Measurements from ENCODE around the gene PLB1.
"Not testable (repeated sequence)": the region's sequence is repeated elsewhere in the genome, so short reads cannot be mapped to it uniquely, and the experiment has no call there.

PLB1 gene

DNA sequence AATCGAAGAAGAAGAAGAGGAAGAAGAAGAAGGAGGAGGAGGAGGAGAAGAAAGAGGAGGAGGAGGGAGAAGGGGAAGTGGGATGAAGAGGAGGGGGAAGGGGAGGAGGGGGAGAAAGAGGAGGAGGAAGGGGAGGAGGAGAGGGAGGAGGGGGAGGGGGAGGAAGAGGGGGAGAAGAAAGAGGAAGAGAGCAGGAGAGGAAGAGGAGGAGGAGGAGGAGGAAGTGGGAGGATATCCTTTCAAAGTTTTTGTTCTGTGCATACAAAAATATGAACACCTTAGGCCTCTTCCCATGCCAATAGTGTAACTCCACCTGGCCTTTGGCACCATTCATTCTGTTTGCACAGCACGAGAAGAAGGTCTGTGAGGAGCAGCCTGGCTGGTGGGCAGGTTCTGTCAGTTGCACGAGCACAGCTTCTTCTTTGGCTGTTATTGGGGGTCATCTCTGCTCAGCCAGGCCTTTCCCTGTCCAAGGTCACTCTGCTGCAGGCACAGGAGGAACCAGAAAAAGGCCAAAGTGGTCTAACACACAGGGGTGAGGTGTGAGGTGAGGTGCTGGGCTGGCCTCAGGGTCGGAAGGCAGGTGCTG, 25.8 kb upstream of the PLB1 start:
- no peak for DNase-seq

DNA sequence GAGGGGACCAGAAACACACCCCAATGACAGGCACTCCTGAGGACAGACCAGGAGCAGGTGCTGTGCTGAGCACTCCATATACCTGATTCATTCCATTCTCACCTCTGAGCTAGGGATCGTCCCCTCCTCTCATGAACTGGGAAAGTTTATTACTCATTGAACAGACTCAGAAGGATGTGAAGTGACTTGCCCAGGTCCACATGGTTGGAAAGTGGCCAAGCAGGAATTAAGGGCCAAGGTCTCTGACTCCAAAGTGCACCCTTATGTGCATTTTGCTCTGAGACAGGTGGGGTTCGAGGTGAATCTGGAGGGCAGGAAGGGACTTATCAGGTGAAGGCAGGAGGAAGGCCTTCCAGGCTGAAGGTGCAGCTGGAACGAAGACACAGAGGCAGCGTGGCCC, 25.1 kb upstream of the PLB1 start:
- DNase-seq: peak; percentile 1

DNA sequence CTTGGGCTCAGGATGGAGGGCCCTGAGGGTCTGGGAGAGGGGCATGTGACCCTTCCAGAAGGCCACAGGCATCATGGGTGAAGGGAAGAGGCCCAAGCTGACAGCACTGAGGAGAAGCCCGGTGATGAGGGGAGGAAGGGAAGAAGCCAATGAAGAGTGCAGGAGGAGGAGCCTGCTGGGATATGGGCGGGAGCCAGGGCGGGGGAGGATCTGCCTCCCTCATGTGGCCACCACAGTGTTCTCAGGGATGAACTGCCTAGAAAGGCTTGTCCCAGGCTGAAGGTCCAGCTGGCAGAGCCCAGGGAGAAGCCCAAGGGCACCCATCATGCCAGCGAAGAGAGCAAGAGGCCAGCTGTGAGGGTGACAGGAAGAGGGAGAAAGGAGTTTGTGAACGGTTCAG, 24.6 kb upstream of the PLB1 start:
- no peak for DNase-seq

DNA sequence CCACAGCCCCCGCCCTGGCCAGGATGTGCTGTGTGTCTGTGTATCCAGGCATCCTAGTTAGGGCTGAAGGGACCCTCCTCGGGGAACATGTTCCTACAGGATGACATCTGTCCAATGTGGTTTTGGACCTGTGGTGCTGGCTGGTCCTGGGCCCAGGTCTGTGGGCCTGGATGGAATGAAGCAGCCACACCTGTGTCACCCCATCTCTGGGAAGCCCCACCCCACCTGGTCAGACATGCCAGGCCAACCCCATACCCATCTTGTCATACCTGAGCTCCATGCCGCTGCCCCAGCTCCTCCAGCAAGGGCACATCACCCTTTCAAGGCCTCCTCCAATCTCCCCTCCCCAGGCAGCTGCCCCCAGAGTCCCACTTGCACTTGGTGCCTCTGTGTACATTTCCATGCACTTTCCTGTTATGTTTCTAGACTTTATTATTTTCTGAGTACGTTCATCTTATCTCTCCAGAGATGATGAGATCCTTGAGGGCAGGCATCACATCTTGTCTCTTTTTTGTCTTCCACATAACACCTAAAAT, 24.1 kb upstream of the PLB1 start:
- DNase-seq: no peak

DNA sequence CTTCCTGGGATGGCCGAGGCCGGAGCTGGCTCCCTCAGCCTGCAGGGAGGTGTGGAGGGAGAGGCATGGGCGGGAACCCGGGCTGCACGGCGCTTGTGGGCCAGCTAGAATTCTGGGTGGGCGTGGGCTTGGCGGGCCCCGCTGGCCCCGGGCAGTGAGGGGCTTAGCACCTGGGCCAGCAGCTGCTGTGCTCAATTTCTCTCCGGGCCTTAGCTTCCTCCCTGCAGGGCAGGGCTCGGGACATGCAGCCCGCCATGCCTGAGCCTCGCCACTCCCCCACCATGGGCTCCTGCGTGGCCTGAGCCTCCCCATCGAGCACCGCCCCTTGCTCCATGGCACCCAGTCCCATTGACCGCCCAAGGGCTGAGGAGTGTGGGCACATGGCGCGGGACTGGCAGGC, 23.2 kb upstream of the PLB1 start:
- DNase-seq: not testable (repeated sequence)

DNA sequence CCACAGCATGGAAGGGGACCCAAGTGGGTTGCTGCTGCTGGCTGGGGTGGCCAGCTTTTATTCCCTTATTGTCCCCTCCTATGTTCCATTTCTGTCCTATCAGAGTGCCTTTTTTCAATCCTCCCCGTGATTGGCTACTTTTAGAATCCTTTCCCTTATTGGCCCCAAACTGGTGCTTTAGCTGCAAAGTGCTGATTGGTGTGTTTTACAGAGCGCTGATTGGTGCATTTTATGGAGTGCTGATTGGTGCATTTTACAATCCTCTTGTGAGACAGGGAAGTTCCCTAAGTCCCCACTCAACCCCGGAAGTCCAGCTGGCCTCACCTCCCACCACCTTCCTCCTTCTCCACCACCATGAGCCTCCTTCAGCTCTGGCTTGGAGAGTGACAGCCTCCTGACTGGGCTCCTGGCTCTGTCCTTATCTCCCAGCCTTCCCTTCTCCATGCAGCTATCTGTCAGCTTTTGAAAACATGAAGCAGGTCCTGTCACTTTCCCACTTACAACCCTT, 20.7 kb upstream of the PLB1 start:
- no peak for DNase-seq

DNA sequence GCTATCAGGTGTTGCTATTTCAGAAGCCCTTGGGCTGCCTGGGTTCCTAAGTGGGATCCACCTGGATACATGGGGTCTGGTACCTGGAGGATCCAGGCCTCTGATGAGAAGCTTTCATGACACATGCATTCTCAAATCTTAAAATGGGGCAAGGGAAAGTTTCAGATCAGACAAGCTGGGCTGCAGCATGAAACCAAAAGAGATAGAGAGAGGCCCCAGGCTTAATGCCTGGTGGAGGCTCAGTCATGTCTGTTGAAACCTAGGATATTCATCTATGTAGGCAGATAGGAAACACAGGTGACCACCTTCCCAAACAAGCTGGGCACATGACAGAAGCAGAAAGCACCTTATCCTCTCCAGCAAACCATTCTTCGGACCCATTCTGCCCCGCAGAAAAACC, 18.8 kb upstream of the PLB1 start:
- no peak for DNase-seq

DNA sequence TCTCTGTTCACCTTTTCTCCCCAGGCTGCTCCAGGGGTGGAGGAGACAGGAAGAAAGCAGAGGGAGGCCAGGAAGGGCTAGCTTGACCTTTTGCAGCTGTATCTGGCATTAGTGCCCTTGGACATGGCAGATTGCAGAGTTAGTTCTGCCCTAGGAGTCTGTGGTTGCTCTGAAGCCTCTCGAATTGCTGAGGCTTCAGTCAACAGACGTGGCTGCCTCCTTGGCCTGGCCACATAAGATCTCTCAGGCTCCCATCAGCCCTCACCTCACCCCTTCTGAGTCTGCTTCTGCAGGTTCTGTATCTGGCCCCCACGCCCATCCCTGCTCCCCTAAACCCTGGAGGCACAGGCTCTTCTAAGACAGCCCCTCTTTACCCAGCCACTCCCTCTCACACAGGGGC, 18.2 kb upstream of the PLB1 start:
- no peak for DNase-seq

DNA sequence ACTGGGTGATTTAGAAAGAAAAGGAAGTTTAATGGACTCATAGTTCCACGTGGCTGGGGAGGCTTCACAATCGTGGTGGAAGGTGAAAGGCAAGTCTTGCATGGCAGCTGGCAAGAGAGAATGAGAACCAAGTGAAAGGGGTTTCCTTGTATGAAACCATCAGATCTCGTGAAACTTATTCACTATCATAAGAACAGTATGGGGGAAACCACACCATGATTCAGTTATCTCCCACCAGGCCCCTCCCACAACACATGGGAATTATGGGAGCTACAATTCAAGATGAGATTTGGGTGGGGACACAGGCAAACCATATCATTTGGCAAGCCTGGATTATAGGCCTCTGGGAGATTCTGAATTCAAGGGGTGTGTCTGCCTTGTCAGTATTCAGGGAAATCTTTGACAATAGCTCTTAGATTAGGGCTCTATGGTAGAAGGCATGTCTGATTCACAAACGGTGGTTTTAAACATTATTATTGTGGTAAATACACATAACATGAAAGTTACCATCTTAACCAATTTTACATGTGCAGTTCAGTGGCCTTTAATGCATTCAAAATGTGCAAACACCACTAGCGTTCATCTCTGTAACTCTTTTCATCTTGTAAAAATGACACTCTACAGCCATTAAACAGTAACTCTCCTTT, 15.3 kb upstream of the PLB1 start:
- no peak for DNase-seq

DNA sequence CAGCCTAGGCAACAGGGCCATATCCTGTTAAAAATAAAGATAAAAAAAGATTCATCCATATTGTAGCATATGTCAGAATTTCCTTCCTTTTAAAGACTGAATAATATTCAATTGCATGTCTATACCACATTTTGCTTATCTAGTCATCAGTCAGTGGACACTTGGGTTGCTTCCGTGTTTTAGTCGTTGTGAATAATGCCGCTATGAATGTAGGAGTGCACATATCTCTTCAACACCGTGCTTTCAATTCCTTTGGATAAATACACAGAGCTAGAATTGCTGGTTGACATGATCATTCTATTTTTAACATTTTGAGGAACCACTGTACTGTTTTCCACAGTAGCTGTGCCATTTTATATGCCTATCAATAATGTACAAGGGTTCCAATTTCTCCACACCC, 14.0 kb upstream of the PLB1 start:
- no peak for DNase-seq

DNA sequence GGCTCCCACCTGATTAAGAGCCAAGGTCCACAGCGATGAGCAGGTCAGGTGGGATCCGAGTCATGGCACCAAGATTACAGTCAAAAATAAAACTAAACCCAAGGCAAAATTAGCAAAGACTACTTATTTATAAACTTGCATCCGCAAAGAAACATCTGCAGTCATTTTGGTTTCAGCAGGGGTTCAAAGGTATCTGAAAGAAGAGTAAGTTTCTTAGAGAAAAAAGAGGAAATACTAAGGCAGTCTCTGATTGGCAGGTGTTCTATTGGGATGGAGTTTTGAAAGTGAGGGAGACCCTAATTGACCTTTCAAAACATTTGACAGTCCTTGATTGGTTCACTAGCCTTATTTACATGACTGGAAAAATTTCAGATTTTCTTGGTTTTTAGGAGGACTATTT, 11.0 kb upstream of the PLB1 start:
- DNase-seq: no peak

DNA sequence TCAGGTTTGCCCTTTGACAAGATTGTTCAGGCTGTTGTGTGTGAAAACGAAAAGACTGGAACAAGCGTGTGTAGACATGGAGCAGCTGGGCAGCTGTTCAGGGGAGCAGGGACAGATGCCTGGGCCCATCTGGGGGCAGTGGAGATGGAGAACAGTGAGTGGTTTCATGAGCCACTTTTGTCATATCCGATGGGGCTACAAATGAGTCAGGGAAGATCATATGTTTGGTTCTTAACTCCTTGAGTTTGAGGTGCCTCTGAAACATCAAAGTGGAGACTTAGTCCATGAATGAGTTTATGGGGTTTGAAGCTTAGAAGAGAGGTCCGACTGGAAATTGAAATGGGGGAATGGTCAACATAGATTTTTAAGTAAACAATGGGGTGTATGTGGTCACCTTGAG, 9.3 kb upstream of the PLB1 start:
- DNase-seq: no peak

DNA sequence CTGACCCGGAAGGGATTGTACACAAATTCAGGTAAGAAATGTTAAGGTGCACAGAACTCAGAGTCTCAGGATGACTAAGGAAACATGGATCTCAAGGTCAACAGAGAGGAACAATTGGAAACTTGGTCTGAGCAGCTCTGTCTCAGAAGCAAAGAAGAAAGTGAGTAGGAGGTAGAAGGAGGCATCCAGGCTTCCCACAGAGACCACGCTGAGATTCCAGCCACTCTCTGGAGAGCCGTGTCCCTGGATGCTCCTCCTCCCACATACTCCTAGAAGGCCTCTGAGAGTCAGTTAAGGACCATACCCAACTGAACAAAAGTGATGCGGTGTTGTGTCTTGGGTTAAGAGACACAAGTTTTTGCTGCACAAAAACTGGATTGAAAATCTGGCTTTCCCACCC, 8.6 kb upstream of the PLB1 start:
- DNase-seq: no peak

DNA sequence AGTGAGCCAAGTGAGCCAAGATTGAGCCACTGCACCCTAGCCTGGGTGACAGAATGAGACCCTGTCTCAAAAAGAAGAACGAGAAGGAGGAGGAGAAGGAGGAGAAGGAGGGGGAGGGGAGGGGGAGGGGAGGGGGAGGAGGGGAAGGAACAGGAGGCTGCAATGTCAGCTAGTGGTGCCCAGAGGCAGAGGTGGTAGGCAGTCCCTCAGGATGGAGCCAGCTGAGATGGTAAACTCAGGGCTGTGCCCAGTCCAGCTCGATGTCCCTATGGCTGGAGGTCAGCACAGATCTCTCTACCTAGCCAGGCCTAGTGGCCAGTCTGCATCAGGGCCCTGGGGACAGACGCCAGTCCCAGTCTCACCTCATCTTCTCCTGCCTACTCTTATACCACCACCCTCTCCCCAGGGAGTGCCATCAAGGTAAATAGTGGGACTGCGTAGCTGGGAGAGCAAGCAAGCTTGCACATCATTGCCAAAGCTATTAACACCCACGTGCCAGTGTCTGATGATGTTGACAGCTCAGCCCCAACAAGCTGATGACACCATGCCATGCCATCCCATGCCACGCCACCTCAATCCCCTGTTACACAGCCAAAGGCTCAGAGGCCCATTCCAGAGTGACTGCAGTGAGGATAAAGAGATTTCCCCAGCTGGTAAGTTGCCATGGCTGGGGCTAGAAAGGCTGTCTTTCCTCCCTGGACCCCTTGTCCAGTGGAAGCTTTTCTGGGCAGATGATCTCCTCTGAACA, 7.6 kb upstream of the PLB1 start:
- DNase-seq: no peak

DNA sequence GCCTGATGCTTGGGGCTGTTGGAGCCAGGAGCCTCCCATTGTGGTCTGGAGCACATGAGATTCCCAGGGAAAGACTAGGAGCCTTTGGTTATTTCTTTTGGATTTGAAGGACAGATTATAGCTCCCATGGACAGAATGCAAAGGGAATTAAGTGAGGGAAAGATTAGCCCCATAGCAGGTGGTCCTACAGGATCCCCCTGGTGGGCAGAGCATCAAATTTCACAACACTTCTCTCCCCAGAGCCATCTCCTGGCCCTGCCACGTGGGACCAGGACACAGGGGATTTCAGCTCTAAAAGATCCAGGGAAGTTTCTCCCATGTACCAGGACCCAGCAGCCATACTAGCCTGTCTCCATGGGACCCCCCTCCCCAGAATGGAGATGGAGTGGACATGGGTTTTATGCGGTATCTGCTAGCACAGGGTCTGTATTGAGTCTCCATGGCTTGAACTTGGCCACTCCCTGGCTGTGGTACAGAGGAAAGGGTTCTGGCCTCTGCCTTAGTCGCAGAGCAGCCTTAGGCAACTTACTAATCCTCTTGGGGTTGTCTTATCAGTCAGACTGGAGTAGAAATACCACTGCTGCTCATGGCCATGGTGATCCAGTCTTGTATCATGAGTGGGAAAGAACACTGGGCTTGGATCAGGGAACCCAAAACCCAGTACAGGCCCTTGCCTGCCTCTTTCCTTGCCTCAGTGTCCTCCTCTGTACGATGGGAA, 6.8 kb upstream of the PLB1 start:
- DNase-seq: no peak

DNA sequence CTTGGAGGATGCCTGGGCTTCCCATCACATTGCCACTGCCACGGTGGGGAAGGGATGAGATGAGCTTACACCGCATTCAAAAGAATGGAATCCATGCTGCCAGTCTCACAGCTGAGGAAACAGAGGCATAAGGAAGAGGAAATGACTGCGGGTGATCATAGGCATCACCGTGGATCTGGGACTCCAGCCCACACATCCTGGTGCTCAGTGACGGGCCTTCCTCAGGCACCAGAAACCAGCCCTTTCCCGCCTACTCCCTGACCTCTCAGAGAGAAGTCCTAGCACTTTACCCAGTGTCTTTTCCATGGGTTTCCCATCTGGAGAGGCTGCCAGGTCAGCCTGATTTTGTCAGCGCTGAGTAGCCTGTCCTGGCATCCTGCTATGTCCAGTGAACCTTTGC, 5.3 kb upstream of the PLB1 start:
- no peak for DNase-seq

DNA sequence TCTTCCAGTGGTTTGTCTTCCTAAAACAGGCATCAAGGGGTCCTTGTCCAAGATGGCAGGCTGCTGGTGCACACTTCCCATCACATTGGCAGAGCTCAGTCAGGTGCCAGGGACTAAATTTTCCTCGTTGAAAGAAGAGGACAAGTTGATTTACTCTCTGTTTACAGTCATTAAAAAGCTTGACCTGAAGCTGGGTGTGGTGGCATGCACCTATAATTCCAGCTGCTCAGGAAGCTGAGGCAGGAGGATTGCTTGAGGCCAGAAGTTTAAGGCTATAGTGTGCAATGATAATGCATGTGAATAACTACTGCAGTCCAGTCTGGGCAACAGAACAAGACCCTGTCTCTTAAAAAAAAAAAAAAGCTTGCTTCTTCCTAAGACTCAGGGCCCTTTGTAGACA, 3.6 kb upstream of the PLB1 start:
- no peak for DNase-seq

DNA sequence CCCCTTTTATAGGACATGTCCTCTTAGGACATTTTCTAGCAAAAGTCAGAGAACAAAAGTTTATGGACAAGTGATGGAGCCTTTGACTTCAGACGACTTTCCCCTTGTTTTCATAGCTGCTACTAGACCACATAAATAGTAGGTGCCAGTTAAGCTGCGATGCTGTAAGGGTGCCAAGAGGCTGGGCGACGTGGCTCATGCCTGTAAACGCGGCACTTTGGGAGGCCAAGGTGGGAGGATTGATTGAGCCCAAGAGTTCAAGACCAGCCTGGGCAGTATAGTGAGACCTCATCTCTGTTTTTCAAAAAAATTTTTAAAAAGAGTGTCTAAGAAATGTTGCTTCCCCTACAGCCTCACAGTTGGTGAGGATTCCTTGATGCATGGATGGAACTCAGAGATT, 2.2 kb upstream of the PLB1 start:
- no peak for DNase-seq

DNA sequence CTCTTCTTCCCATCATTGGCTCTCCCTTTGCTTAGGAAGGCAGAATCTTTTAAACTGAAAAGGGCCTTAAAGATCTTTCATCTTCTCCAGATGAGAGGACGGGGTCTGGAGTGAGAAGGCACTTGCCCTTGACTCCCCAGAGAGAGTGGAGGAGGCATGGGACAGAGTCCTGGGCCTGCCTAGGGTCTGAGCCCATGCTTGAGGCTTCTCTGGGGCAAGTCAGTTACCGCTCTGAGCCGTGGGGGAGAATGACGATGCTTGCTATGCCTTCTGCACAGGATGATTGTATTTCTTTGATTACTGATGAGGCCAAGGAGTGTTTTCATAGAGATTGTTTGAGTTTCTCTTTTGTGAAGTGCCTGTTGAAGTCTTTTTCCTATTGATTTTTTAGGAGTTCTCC, 921 bp downstream of the PLB1 start:
- no peak for DNase-seq

DNA sequence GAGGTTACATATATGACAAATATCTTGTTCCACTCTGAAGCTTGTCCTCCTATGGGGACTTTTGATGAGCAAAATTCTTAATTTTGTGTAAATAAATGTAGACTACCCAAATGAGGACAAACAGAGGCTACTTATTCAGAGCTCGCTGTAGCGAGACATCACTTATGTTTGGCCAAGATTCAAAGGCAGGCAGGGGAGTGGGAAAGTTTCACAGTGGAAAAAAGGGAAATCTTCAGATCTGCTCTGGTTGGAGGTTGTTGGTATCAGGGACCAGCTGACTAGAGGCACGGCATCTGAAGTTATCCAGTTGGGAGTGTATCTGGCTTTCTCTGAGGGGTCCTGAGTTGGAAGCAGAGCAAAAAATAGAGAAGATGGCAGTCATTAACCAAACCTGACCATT, 1.3 kb downstream of the PLB1 start:
- DNase-seq: no peak

DNA sequence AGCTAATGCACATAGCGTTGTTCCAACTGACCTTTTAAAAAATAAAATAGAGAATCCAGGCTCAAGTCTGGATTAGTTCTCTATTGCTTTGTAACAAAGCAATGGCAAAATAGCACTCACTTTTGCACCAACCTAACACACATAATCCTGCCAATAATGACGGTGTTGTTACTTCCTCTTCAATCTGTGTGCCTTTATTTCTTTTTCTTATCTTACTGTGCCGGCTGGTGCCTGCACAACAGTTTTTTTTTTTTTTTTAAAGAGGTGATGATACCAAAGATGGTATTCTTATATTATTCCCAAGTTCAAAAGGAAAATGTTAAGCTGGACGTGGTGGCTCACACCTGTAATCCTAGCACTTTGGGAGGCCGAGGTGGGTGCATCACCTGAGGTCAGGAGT, 3.4 kb downstream of the PLB1 start:
- DNase-seq: no peak

DNA sequence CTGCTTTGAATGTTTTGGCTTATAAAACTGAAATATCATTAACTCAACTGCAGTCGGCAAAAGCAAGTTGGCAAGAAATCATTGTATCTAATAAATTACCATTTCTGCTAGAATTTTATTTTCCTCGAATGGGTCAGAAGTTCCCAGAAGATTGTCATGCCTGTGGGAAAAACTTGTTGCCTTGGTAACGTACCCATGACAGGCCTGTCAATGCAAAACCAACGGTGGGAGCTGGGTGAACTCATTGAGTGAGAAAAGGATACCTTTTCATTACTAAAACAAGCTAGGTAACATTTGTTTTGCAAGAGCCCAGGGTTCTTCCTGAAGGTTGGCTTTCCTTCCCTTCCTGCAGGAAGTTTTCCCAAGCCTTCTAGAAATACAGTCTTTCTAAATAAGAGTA, 9.5 kb downstream of the PLB1 start:
- DNase-seq: no peak

DNA sequence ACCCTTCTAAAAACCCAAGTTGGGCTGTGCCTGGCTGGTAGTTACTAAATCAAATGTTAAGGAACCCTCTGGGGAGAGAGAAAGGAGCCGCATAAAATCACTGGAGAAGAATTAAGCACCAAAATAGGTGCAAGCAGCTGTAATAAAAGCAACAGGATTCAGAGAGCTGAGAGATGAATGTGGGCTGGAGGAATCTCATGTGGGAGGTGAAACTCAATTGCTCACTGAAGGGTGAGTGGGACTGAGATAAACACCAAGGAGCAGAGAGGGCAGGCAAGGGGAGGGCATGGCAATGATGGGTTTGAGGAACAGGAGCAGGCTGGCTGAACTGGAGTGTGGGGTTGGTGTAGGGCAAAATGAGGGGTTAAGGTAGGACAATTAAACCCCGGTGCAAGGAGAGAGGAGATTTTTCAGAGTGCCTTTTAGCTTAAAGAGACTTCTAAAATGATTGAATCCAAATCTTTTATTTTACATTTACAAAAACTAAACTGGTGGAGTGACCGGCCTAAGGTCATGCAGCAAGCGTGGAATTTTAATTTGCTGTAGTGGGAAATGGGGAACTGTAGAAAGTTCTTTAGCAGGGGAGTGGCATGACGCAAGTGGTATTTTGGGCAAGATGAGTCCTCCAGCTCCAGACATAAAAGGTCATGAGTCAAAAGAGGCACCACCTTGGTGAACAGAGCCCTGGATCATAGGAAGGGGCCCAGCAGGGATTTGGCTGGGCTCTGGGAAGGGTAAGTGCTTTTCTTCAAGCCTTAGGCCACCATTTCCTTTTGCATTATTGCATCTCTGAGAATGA, 10.5 kb downstream of the PLB1 start:
- DNase-seq: no peak

Measured in NCI-H1105 treated with DMSO at 0.1 percent for 48 hours (cell line).